GM10248 (cell line): ENCODE data around the gene CSF1.

Source experiments
- CTCF ChIA-PET: fragments of 300-600 bp; sonication (Branson Sonifier 250); formaldehyde crosslinking; extraction: SDS; loops from one replicate; lab custom pipeline; 2021; ENCODE audit warnings: antibody characterized with exemption; lab: Yijun Ruan, JAX
- POLR2A ChIA-PET: fragments of 350-650 bp; sonication (Branson Sonifier 250); formaldehyde crosslinking; extraction: SDS; loops from one replicate; lab custom pipeline; 2020; ENCODE audit warnings: antibody characterized with exemption; lab: Yijun Ruan, JAX
- DNase-seq: peaks from one replicate; pipeline ENCODE4 v3.0.0; 2012; ENCODE audit errors: extremely low spot score
- TF ChIP-seq, protein P1 (sequence below): IDR thresholded peaks from 2 replicates; pipeline ENCODE4 v1.5.1; 2012; ENCODE audit warnings: mild to moderate bottlenecking, low read depth; ENCODE audit errors: extremely low read depth, missing control alignments, control extremely low read depth

The CSF1 gene

DNA sequence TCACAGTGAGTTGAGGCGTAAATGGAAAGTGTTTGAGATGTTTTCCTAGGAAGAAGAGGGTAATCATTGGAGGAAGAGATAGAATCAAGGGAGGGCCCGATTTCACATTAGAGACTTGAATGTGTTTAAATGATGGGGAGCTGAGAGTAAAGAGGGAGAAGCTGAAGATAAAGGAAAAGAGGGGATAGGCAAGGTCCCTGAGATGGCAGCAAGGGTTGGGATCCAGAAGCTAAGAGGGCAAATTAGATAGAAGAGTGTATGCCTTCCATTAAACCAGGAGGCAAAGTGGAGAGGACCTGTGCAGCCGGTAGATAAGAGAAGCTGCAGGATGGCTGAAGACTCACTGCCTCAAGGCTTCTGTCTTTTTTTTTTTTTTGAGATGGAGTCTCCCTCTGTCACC, 21.6 kb upstream of the CSF1 start:
- ChIA-PET POLR2A (no interaction called here), CTCF (interaction anchor here (0.7 to 2.3 kb wide), 6 partner anchors 13 to 719 kb away, joined by 3 to 8 read pairs (median 4); partner anchors contain the start of gene AHCYL1)
- TF ChIP-seq, protein P1, sequence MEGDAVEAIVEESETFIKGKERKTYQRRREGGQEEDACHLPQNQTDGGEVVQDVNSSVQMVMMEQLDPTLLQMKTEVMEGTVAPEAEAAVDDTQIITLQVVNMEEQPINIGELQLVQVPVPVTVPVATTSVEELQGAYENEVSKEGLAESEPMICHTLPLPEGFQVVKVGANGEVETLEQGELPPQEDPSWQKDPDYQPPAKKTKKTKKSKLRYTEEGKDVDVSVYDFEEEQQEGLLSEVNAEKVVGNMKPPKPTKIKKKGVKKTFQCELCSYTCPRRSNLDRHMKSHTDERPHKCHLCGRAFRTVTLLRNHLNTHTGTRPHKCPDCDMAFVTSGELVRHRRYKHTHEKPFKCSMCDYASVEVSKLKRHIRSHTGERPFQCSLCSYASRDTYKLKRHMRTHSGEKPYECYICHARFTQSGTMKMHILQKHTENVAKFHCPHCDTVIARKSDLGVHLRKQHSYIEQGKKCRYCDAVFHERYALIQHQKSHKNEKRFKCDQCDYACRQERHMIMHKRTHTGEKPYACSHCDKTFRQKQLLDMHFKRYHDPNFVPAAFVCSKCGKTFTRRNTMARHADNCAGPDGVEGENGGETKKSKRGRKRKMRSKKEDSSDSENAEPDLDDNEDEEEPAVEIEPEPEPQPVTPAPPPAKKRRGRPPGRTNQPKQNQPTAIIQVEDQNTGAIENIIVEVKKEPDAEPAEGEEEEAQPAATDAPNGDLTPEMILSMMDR: no peak
- no peak for DNase-seq

GRCh38 chr1:109890115-109890953, 20.3 kb upstream of the CSF1 start:
- TF ChIP-seq, protein P1: no peak
- ChIA-PET POLR2A (no interaction called here), CTCF (interaction anchor here (0.8 to 1.9 kb wide), 8 partner anchors 15 to 251 kb away, joined by 3 to 8 read pairs (median 4); partner anchors contain the start of genes AHCYL1 and STRIP1)
- peak; percentile 65 for DNase-seq

DNA sequence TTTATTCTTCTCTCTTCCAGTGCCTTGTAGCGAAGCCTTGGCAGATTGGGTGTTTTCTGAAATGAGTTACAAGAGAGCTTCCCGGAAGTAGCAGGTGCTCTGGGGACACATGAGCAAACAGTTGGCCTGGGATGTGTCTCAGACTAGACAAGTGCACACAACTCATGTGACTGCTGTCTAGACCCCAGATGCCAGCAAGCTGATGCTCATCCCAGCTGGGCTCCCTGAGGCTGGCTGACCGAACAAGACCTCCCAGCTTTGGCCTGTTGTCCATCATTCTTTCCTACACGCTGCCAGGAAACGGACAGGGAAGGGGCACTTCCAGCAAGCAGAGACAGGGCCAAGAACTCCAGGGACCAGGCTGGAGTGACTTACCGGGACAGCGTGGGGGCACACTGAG, 18.7 kb upstream of the CSF1 start:
- ChIA-PET POLR2A (no interaction called here), CTCF (interaction anchor here (1.2 to 2.6 kb wide), 7 partner anchors 12 to 252 kb away, joined by 3 to 10 read pairs (median 4); partner anchors contain the start of gene AHCYL1)
- no peak for DNase-seq
- TF ChIP-seq, protein P1: no peak

- ChIA-PET POLR2A (interaction anchor here (0.6 kb wide), 1 partner anchor 108 kb away, joined by 3 read pairs; no protein-coding TSS in a partner anchor), CTCF (interaction anchor here (1.8 to 2.6 kb wide), 4 partner anchors 12 to 116 kb away, joined by 4 to 10 read pairs (median 7); partner anchors contain the start of gene AHCYL1)
These were observed 17.9 kb upstream of the CSF1 start for GRCh38 chr1:109892561-109893368.

DNA sequence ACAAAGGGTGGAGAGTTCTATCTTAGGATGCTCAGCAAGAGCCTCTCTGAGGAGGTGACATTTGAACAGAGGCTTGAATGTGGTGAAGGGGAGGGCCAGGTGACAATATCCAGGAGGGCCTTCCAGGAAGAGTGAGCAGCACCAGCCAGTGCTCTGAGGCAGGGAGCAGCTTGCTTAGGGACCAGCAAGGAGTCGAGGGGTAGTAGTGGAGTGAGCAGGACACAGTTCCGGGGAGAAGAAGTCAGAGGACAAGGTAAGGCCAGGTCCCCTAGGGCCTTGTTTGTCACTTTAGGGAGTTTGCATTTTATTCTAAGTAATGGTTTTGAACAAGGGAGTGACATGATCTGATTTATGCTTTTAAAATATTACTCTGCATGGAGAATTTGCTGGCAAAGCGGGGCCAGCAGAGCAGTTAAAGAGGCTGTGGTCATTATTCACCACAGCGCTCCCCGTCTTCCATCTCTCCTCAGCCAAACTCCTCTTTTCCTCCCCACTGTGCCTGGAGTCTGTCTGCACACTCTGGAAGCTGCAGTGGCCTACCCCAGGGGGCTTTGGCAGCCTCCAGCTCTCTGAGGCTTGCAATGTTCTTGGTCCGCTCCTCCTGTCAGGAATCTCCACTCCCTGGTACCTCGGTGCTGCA, 17.0 kb upstream of the CSF1 start:
- TF ChIP-seq, protein P1: no peak
- ChIA-PET CTCF (interaction anchor here (1.4 to 2.6 kb wide), 3 partner anchors 14 to 117 kb away, joined by 3 to 10 read pairs (median 4); no protein-coding TSS in a partner anchor), POLR2A (interaction anchor here (0.6 kb wide), 1 partner anchor 108 kb away, joined by 3 read pairs; no protein-coding TSS in a partner anchor)

More at GRCh38 chr1:109892561-109893368, 17.9 kb upstream of the CSF1 start:
- TF ChIP-seq, protein P1: no peak
- no peak for DNase-seq

More for the DNA sequence above, 17.0 kb upstream of the CSF1 start:
- no peak for DNase-seq
